Renal cortex interstitium (tissue), 15 donors: ENCODE measurements around the gene IL12B. TPM values are rescaled to one million over a fixed set of nuclear protein-coding genes. Genes with fewer than 3 reads are reported as not detected.
"Not testable (repeated sequence)": the region's sequence is repeated elsewhere in the genome, so short reads cannot be mapped to it uniquely, and the experiment has no call there.

Experiments used
- DNase-seq, 11 donors: peaks; one replicate each; pipeline ENCODE4 v3.0.0-alpha.2; 2013; ENCODE audit warnings: low read depth in 9 of 11, low spot score in 4 of 11; ENCODE audit errors: extremely low read depth in 1 of 11
- long read RNA-seq, 16 experiments: transcript quantifications; one replicate each; lab custom pipeline, GENCODE V29; 2026
- polyA plus RNA-seq, 3 donors: library from polyadenylated mRNA; unstranded; fragments of 120-200 nt; gene quantifications; one replicate each; pipeline ENCODE4 v1.2.1, GENCODE V29; 2013; ENCODE audit not compliant: insufficient read length in 3 of 3

The IL12B gene
- polyA plus RNA-seq, result under 1 TPM in 2 of 3 donors, not detected in 1; 0.04 to 0.05 TPM
- long read RNA-seq, donor 1, result 0 reads
- long read RNA-seq, donor 2, result 0 reads
- long read RNA-seq, donor 3, result 0 reads
- long read RNA-seq, donor 4, result 0 reads
- long read RNA-seq, donor 5, result 0 reads
- long read RNA-seq, donor 6, result 0 reads
- long read RNA-seq, donor 7, result 0 reads
- long read RNA-seq, donor 8, result 0 reads
- long read RNA-seq, donor 9, result 0 reads
- long read RNA-seq, donor 10, result 0 reads
- long read RNA-seq, donor 11, result 0 reads
- long read RNA-seq, donor 12, result 0 reads
- long read RNA-seq, donor 13, result 0 reads
- long read RNA-seq, donor 14, result 0 reads
- long read RNA-seq, donor 15, result 0 reads
- long read RNA-seq, donor 16, result 0 reads

DNA sequence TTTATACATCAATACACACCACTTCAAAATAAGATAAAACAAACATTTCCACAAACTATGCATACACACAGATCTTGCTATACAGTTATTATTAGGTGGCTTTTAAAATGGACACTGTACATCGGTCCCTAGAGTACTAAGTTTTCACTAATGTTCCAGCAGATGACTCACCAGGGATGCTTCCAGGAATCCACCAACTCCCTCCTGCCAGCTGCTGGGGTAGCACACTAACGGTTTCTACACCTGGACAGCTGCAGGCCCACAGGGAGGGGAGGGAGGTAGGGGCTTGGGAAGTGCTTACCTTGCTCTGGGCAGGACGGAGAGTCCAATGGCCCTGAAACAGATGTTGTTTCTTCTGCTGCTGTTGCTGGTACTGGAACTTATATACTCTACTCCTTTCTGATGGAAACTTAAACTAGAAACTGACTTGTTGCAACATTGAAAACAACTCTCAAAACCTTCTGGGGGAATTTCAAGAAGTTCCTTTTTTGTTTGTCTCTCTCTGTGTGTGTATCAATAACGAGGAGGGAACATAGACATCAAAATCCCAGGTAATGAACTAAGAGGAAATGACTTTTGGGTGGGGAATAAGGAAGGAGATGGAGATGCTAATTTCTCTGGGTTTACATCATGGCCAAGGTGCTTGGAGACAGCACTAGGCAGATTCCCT lies at the start of gene IL12B:
Gene IL12B, minus strand, starts transcription at position 357 of the 670 bp plus-strand sequence. CDS start 3,705 bp downstream, outside the sequence.
- DNase-seq, result no peak

GRCh38 chr5:159377653-159378052 lies 47.4 kb upstream of the IL12B start:
- no peak for DNase-seq

- DNase-seq, result not testable (repeated sequence)
These were observed 37.6 kb upstream of the IL12B start for GRCh38 chr5:159367866-159368265.

- DNase-seq, result not testable (repeated sequence)
These were observed 36.5 kb upstream of the IL12B start for GRCh38 chr5:159366776-159367175.

- DNase-seq, result no peak
These were observed 31.9 kb upstream of the IL12B start for GRCh38 chr5:159362220-159362619.

GRCh38 chr5:159359871-159360270 lies 29.6 kb upstream of the IL12B start:
- DNase-seq, result not testable (repeated sequence)

- no peak for DNase-seq
These were observed 29.1 kb upstream of the IL12B start for GRCh38 chr5:159359408-159359807.

GRCh38 chr5:159353661-159354252 lies 23.5 kb upstream of the IL12B start:
- no peak for DNase-seq

- DNase-seq, result not testable (repeated sequence)
These were observed 20.4 kb upstream of the IL12B start for GRCh38 chr5:159350644-159351043.

DNA sequence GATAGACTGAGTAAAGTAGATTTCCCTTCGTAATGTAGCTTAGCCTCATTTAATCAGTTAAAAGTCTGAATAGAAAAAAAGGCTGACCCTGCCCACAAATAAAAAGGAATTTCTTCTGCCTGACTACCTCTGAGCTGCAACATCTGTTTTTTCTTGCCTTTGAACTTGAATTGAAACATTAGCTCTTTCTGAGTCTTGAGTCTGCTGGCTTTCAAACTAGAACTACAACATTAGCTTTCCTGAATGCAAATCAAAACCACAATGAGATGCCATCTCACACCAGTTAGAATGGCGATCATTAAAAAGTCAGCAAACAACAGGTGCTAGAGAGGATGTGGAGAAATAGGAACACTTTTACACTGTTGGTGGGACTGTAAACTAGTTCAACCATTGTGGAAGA lies 19.9 kb upstream of the IL12B start:
- not testable (repeated sequence) for DNase-seq

GRCh38 chr5:159345861-159346260 lies 15.6 kb upstream of the IL12B start:
- DNase-seq, result no peak

GRCh38 chr5:159345336-159345735 lies 15.0 kb upstream of the IL12B start:
- no peak for DNase-seq

DNA sequence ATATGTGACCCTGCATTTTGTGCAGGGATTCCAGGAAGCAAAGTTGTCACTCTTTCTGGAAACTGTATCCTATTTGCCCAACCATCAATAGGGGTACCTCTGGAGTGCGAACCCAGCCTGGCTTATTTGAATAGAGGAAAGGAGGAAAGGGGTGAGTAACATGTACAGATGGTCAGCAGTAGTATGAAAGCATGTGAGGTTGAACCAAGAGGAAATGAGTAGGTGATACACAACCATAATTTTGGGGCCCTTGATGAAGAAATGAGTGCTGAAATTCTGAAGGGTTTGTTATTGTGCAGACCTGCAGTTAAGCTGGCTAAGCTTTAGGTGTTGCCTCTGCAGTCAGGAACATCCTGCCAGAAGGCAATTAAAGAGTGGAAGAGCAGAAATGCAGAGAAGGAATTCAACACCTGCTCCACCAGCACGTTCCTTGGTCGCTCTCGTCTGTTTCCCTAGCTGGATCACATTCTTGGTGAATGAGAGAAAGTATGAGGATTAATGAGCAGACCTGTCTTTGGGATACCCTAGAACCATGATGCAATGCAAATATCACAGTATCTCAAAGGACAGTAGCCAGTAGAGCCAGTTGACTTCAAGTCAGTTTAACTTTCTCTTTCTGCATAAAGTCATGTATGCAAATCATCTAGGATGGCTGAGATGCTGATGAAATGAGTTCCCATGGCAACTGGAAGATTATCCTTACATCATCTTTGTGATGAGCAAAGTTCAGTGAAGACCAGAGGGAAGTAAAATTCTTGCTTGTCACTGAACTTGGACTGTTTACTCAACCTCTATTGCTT lies 13.2 kb upstream of the IL12B start:
- DNase-seq, result no peak

DNA sequence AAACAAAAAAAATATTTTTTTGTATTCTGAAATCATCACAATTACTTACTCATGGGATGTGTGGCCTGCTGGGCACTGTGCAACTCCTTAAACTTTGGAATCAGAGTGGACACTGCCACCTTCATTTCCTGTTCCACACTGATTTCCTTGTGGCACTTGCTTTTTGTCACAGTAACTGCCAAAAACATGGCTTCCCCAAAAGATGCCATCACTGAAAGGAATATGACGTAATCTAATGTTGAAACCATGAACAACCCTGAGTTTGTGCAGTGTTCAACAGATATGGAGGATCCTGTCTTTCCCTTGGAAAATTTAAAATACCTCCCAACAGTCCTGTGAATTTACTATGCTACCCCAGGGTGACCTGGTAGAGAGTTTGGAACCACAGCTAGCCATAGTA lies 12.6 kb upstream of the IL12B start:
- no peak for DNase-seq

- peak in 2 of 11 donors; percentile 16 to 49 for DNase-seq
These were observed 11.6 kb upstream of the IL12B start for GRCh38 chr5:159341906-159342310.

DNA sequence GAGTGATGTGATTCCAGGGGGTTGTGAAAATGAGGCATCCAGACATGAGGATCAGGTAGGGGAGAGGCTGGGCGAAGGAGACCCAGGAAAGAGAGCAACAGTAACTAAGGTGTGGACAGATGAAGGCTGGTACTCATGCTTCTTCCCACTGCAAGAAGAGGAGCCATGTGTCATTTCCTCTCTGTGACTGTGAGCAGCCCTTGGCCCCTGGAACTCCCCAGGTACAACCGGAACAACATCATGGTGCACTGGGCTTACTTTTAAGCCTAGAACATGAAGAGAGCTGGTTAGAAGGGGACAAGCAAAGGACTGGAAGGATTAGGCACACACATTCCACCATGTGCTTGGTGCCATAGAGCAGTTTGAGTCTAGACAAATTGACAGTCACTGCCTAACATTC lies 10.9 kb upstream of the IL12B start:
- DNase-seq, result no peak

GRCh38 chr5:159340511-159340910 lies 10.2 kb upstream of the IL12B start:
- DNase-seq, result no peak

DNA sequence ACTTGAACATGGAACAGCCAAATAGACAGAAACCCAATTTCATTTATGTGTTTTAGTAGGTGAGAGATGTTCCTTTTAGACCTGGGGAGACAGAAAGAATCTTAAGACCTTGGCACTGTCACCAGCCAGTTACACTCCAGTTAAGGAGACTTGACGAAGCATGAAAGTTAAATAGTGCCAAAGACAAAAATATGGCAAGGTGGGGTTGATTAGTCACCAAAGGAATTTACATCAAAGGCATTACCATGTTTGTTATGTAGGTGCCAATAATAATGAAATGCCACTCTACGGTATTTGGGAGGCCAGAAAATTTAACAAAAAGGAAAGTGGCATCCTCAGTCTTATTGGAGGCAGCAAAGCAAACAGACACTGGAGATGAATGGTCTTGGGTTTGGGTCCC lies 9.2 kb upstream of the IL12B start:
- DNase-seq, result no peak

DNA sequence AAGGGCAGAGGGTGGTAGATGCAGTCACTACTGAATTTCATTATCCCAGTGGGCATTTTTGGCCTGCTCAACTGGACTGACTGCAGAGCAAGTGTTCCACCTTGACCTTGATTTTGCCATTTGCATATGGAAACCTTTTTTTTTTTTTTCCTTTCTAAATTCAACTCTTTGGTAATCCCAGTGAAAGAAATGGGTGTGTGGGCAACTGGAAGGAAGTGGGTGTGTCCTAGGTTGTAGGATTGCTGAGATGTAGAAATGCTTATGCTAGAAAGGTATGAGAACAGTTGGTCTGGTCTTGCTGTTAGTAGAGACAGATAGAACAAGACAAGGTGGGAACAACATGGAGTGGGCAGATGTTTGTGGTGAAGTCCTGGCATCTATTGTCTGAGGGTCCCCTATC lies 7.8 kb upstream of the IL12B start:
- DNase-seq, result no peak
